Daoy (cell line): ENCODE data around the gene FGGY. TPM values are rescaled to one million over a fixed set of nuclear protein-coding genes. Genes with fewer than 3 reads are reported as not detected.

Source experiments
- DNase-seq: peaks from one replicate; pipeline ENCODE4 v3.0.0-alpha.2; 2015; ENCODE audit warnings: low read depth
- total RNA-seq: library from RNA; depleted of rRNA; stranded (reverse); fragments of >200 nt; shearing (Covaris generic); gene quantifications from 2 replicates; pipeline ENCODE4 v1.2.3, GENCODE V29; 2014

Gene FGGY
- total RNA-seq, 1 experiment from 2014 or later: 15.7 TPM

DNA sequence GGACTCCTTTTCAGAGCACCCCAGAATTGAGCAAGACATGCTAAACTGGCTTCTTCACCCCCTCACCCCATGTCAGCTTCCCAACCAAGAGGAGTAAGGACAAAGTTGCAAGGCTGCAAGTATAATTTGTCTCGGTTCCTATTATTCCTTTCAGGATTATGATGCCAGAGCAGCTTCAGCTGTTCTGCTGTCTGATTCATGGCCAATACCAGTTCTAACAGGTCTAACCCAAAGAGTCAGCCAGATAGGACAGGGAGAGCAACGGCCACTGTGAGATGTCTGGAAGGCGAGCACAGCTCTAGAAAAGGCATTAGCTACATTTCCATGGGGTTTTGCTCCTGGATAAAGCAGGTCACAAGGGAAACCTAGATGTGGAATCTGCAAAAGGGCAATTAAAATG lies 464.5 kb downstream of the FGGY start:
- no peak for DNase-seq

DNA sequence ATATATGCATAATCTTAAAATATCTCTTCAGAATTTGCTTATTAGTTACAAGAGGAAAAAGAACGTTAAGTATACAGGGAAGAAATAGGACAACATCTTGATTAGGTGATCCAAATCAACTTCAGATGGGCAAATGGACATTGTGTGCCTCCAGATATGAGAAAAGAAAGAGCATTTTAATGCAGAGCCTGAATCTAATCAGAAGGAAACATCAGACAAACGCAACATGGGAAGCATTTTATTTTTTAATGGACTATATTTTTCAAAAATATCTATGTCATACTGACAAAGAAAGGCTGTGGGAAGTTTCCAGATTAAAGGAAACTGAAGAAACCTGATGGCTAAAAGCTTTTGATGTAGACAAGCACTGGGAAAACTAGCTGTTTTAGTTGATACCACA lies 466.5 kb downstream of the FGGY start:
- no peak for DNase-seq

DNA sequence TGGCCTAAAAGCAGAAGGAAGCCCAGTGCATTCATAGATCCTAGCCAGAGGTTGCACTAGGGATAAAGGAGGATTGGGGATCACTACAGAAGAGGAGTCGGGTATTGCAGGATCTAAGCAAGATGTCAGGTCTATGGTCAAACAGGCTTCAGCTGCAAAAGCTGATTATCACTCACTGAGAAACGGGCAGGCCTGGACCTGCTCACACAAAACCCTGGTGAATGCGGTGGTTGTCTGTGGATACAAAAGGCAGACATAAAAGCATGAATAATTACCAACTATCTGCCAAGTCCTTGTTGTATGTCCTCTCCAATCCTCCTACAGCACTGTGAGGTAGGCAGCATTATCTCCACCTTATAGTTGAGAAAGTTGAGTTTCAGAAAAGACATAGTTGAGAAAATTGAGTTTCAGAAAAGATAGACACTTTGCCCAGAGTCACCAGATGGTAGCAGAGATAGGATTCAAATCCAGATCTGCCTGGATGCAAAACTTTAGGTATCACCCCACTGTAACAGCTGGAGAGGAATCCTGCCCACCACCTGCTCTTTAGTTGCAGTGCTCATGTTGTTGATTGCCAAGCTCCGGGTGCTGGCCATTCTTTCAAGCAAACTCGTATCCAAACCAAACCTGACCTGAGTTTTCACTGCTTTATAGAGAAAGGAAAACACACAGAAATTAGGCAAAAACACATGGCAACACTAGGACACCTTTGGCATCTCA lies 468.3 kb downstream of the FGGY start:
- no peak for DNase-seq

- DNase-seq: no peak
Observed at GRCh38 chr1:59766227-59766855, 469.4 kb downstream of the FGGY start.

DNA sequence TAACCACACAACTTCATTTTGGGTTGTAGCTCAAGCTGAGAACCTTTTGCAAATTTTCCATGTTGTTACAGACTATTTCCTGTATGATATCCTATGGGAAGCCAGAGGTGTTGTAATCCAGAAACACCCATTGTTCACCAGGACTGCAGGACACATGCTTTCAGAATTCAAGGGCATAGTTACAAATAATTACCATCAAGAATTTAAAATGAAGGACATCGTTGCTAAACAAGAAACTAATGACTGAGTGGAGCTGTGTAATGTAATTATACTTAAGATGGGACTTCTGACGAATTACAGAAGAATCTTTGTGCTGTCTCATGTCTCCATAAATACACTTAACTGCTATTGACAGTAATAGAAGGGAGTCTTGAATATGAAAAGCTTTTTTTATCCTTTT lies 470.2 kb downstream of the FGGY start:
- DNase-seq: no peak

DNA sequence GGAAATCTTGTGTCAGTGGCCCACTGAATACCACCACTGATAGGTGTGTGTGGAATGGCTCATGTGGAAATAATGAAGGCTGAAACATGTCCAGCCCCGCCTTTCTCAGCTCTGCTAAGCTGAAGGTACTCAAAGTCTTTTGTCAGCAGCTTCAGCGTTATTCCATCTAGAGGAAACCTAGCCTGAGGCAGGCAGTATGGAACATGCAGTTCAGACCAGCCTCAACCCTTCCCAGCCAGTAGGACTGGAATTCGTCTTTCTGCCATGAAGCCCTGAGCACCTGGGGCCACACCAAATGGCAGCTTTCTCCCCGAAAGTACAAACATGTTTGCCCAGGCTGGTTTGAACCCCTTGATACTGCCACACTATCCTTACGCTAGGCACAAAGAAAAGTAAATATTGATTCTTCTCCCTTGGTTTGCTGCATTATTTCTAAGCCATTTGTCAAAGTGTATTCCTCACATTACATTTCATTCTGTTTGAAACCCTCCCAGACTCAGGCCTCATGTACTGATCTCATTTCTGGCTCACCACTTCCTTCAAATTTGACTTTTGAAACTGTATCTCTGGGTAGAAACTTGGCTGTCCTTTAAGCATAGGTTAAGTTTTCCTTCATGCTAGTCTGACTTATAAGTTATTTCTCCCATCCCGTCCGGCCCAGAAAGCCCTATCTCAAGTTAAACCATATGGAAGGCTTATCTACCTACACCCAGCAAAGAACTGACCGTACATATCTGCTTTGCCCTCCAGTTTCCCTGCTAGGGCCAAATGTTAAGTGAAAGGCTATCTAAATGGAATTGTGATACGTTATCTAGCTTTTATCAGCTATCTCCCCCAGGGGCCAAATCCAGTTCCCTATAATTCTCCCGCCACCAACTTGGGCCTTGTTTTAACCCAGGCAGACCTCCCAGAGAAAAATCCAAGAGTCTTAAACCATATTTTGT lies 472.2 kb downstream of the FGGY start:
- DNase-seq: no peak

DNA sequence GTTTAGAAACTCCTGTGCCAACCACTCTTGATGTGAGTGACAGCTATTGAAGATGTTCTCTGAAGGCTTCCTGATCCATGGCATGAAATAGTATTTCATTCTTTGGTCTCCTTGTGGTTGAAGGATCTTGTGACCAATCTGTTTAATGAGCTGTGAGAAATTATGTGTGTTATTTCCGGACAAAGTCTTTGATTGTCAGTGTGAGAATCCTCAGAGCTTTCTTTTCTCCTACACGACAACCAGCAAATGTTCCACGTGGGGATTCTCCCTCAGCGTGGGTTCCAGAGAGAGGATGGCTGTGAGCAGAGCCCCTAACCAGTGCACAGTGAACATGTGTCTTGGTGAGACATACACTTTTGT lies 472.8 kb downstream of the FGGY start:
- DNase-seq: no peak

- no peak for DNase-seq
Observed at GRCh38 chr1:59771361-59771760, 474.5 kb downstream of the FGGY start.

GRCh38 chr1:59775480-59775879 lies 478.6 kb downstream of the FGGY start:
- no peak for DNase-seq

DNA sequence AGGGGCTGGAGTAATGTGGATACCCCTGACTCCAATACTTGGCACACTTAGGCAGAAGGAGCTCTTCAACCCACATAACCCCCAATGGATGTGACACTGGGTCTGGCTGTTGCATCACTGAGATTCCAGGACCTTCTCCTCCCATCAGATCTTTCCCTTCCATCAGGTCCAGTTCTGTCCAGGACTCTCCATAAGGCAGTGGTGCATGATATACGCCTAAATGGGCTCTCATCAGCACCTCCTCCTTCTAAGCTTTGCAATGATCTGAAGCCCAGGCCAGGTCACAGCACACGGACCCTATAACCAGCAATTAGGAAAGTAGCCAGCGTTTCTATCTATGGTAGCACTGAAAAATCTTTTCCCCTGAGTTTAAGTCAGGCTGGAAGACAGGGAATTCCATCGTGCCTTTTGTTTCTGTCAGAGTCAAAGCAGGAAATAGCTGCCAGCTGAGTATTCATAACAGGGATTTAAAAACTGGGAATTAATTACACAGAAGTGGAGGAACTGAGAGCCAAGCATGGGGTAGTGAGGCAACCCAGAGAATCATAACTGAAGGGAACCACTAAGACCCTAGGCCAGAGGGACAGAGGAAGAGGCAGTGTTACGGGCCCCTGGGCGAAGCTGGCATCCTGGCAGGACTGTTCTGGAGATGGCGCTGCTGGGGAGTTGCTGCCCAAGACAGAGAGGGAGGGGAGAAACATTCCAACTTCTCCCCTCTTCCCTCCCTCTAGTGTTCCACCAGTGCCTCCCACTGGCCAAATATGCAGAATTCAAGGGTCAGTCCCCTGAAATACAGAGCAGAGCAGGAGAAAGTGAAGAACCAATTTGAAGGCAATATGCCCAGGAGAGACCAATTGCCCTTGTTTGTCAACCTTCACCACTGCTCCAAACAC lies 480.3 kb downstream of the FGGY start:
- peak; percentile 28 for DNase-seq

- no peak for DNase-seq
Observed at GRCh38 chr1:59779949-59780348, 483.1 kb downstream of the FGGY start.

DNA sequence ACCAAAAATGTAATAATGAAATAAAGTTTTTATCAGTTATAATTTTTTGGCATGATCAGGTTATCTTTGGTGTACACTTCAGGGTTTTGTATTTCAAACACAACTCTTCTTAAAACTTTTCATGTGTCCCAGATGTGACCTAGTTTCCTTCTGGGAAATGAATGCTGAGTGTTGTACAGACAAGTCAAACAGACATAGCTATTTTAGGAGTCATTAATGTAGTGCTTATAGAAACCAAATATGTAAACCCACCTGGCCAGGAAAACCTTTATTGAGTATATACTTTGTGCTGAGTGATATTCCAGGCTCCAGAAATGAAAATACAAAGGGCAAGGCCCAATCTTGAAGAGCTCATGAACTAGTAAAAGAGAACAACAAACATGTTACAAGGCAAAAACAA lies 491.9 kb downstream of the FGGY start:
- DNase-seq: no peak

DNA sequence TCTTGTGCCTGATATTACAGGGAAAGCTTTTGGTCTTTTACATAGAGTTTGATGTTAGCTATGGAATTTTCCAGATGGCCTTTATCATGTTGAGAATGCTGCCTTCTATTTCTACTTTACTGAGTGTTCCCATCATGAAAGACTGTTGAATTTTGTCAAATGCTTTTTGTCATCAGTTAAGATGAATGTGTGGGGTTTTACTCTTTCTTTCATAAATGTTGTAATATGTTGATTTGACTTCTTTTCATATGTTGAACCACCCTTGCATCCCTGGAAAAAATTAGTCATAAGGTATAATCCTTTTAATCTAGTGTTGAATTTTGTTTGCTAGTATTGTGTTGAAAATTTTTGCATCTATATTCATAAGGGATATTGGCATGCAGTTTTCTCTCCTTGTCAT lies 501.7 kb downstream of the FGGY start:
- DNase-seq: no peak

GRCh38 chr1:59803458-59804038 lies 506.7 kb downstream of the FGGY start:
- no peak for DNase-seq

GRCh38 chr1:59804301-59804700 lies 507.4 kb downstream of the FGGY start:
- DNase-seq: no peak

DNA sequence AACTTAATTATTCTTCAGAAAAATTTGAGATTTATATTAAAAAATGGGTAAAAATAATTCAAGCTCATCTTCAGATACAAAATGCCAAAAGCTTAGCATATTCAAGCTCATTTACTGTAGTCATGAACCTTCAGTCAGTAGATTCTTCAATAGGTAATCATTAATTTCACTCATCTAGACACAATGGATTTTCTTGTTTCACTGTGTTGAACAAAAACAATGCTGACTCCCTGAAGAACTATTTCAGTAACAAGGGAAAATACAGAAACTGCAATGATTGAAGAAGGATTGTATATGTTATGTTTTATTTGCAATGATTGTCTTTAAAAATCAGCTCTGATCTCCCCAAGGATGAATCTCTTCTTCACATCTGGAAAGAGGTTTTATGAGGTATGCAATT lies 508.7 kb downstream of the FGGY start:
- no peak for DNase-seq
